ENCODE results near the gene MYO1B. TPM values are rescaled to one million over a fixed set of nuclear protein-coding genes. Genes with fewer than 3 reads are reported as not detected.
A peak's percentile ranks its signal among the peaks of the same experiment; 100 is the strongest.

Gene MYO1B
- total and polyA plus RNA-seq, 2 donors (not counting 1 experiment from before 2014, with no cell fraction given) = 151 to 194 TPM

GRCh38 chr2:191410646-191411436 lies 165.6 kb downstream of the MYO1B start:
- Histone ChIP-seq H3K9me3 (ENCODE audit: control insufficient read depth, insufficient read depth, low read depth, low read length) (no peaks in the 10 kb centered on the region), H3K4me1 (ENCODE audit: control insufficient read depth, extremely low read depth, insufficient read depth, low read length) (no peaks in the 10 kb centered on the region), H3K9ac (ENCODE audit: insufficient read depth, low read length) (no peak overlapping the region), H3K27ac (ENCODE audit: insufficient read depth, low read length) (no peak overlapping the region), H3K36me3 (ENCODE audit: control insufficient read depth, insufficient read depth, low read length) (peaks cover 11% of the 10 kb centered on the region), H3K4me3 (replicated peaks in 1 of 4; ENCODE audit: control extremely low read depth in 1 of 4, insufficient read depth in 1 of 4, low read depth in 3 of 4, low read length in 4 of 4) (no peak overlapping the region), H2AFZ (ENCODE audit: low read length) (no peak overlapping the region), H3K4me2 (ENCODE audit: extremely low read depth, insufficient read depth, low read length) (no peak overlapping the region), H4K20me1 (ENCODE audit: control insufficient read depth, extremely low read depth, insufficient read depth, low read length) (no peaks in the 10 kb centered on the region), H3K79me2 (ENCODE audit: control insufficient read depth, insufficient read depth, low read length) (no peaks in the 10 kb centered on the region), H3K27me3 (ENCODE audit: control insufficient read depth, insufficient read depth, low read length) (no peaks in the 10 kb centered on the region)
- peak; percentile 19 to 28 for DNase-seq (ENCODE audit: low read depth in 2 of 2)
- TF ChIP-seq CTCF (conservative IDR thresholded peaks at IDR 0.05 in 1 of 2, IDR thresholded peaks at IDR 0.05 in 1 of 2; ENCODE audit: low read depth in 1 of 2, low read length in 2 of 2) = no peak
- TF ChIP-seq EZH2 (IDR thresholded peaks at IDR 0.05; ENCODE audit: low read length, missing control alignments) = no peak

GRCh38 chr2:191411472-191411871 lies 166.3 kb downstream of the MYO1B start:
- Histone ChIP-seq H3K36me3 (ENCODE audit: control insufficient read depth, insufficient read depth, low read length) (peaks cover 11% of the 10 kb centered on the region), H3K27ac (ENCODE audit: insufficient read depth, low read length) (no peak overlapping the region)

GRCh38 chr2:191412353-191412752 lies 167.1 kb downstream of the MYO1B start:
- Histone ChIP-seq H3K36me3 (ENCODE audit: control insufficient read depth, insufficient read depth, low read length) (peaks cover 11% of the 10 kb centered on the region), H3K9me3 (ENCODE audit: control insufficient read depth, insufficient read depth, low read depth, low read length) (no peaks in the 10 kb centered on the region), H4K20me1 (ENCODE audit: control insufficient read depth, extremely low read depth, insufficient read depth, low read length) (no peaks in the 10 kb centered on the region), H3K9ac (ENCODE audit: insufficient read depth, low read length) (no peak overlapping the region), H3K79me2 (ENCODE audit: control insufficient read depth, insufficient read depth, low read length) (no peaks in the 10 kb centered on the region), H3K27ac (ENCODE audit: insufficient read depth, low read length) (no peak overlapping the region), H3K27me3 (ENCODE audit: control insufficient read depth, insufficient read depth, low read length) (no peaks in the 10 kb centered on the region), H3K4me2 (ENCODE audit: extremely low read depth, insufficient read depth, low read length) (no peak overlapping the region), H2AFZ (ENCODE audit: low read length) (no peak overlapping the region), H3K4me1 (ENCODE audit: control insufficient read depth, extremely low read depth, insufficient read depth, low read length) (no peaks in the 10 kb centered on the region), H3K4me3 (replicated peaks in 1 of 4; ENCODE audit: control extremely low read depth in 1 of 4, insufficient read depth in 1 of 4, low read depth in 3 of 4, low read length in 4 of 4) (no peak overlapping the region)
- TF ChIP-seq EZH2 (IDR thresholded peaks at IDR 0.05; ENCODE audit: low read length, missing control alignments) (no peak), CTCF (conservative IDR thresholded peaks at IDR 0.05 in 1 of 2, IDR thresholded peaks at IDR 0.05 in 1 of 2; ENCODE audit: low read depth in 1 of 2, low read length in 2 of 2) (no peak)
- DNase-seq (ENCODE audit: low read depth in 2 of 2) = no peak

More at GRCh38 chr2:191411472-191411871, 166.3 kb downstream of the MYO1B start:
- Histone ChIP-seq H3K4me1 (ENCODE audit: control insufficient read depth, extremely low read depth, insufficient read depth, low read length) (no peaks in the 10 kb centered on the region), H3K4me2 (ENCODE audit: extremely low read depth, insufficient read depth, low read length) (no peak overlapping the region), H3K79me2 (ENCODE audit: control insufficient read depth, insufficient read depth, low read length) (no peaks in the 10 kb centered on the region), H3K9me3 (ENCODE audit: control insufficient read depth, insufficient read depth, low read depth, low read length) (no peaks in the 10 kb centered on the region), H3K27me3 (ENCODE audit: control insufficient read depth, insufficient read depth, low read length) (no peaks in the 10 kb centered on the region), H4K20me1 (ENCODE audit: control insufficient read depth, extremely low read depth, insufficient read depth, low read length) (no peaks in the 10 kb centered on the region), H3K9ac (ENCODE audit: insufficient read depth, low read length) (no peak overlapping the region), H2AFZ (ENCODE audit: low read length) (no peak overlapping the region), H3K4me3 (replicated peaks in 1 of 4; ENCODE audit: control extremely low read depth in 1 of 4, insufficient read depth in 1 of 4, low read depth in 3 of 4, low read length in 4 of 4) (no peak overlapping the region)
- TF ChIP-seq EZH2 (IDR thresholded peaks at IDR 0.05; ENCODE audit: low read length, missing control alignments) = no peak
- no peak for TF ChIP-seq CTCF (conservative IDR thresholded peaks at IDR 0.05 in 1 of 2, IDR thresholded peaks at IDR 0.05 in 1 of 2; ENCODE audit: low read depth in 1 of 2, low read length in 2 of 2)
- DNase-seq (ENCODE audit: low read depth in 2 of 2) = no peak

Measured in fibroblast of lung (primary cell).